SJCRH30 (cell line): ENCODE results near the gene VWA1. TPM values are rescaled to one million over a fixed set of nuclear protein-coding genes. Genes with fewer than 3 reads are reported as not detected.
"Not testable (repeated sequence)": the region's sequence is repeated elsewhere in the genome, so short reads cannot be mapped to it uniquely, and the experiment has no call there.

Experiments used
- DNase-seq, 2 experiments: peaks; one replicate each; pipeline ENCODE4 v3.0.0-alpha.2; 2015 to 2020
- H3K27ac ChIP-seq: fragments of 250-450 bp; sonication (Bioruptor Pico); 2 replicates; pipeline ENCODE4 v1.5.1; 2020; ENCODE audit warnings: mild to moderate bottlenecking, moderate library complexity
- H3K27me3 ChIP-seq: fragments of 250-450 bp; sonication (Bioruptor Pico); 2 replicates; pipeline ENCODE4 v1.5.1; 2020; ENCODE audit warnings: mild to moderate bottlenecking, moderate library complexity
- H3K36me3 ChIP-seq: fragments of 250-450 bp; sonication (Bioruptor Pico); 2 replicates; pipeline ENCODE4 v1.5.1; 2020; ENCODE audit warnings: mild to moderate bottlenecking, moderate library complexity
- H3K4me1 ChIP-seq: fragments of 250-450 bp; sonication (Bioruptor Pico); 2 replicates; pipeline ENCODE4 v1.5.1; 2020; ENCODE audit warnings: mild to moderate bottlenecking, moderate library complexity
- H3K4me3 ChIP-seq: fragments of 250-450 bp; sonication (Bioruptor Pico); 2 replicates; pipeline ENCODE4 v1.5.1; 2020; ENCODE audit warnings: mild to moderate bottlenecking, moderate library complexity
- H3K9me3 ChIP-seq: fragments of 250-450 bp; sonication (Bioruptor Pico); replicated peaks from 2 replicates; pipeline ENCODE4 v1.5.1; 2020; ENCODE audit warnings: mild to moderate bottlenecking, moderate library complexity
- total RNA-seq: library from RNA; depleted of rRNA; stranded (reverse); fragments of >200 nt; shearing (Covaris generic); gene quantifications from 2 replicates; pipeline ENCODE4 v1.2.3, GENCODE V29; 2014

VWA1 gene
- total RNA-seq, 1 experiment from 2014 or later: 3.3 TPM

DNA sequence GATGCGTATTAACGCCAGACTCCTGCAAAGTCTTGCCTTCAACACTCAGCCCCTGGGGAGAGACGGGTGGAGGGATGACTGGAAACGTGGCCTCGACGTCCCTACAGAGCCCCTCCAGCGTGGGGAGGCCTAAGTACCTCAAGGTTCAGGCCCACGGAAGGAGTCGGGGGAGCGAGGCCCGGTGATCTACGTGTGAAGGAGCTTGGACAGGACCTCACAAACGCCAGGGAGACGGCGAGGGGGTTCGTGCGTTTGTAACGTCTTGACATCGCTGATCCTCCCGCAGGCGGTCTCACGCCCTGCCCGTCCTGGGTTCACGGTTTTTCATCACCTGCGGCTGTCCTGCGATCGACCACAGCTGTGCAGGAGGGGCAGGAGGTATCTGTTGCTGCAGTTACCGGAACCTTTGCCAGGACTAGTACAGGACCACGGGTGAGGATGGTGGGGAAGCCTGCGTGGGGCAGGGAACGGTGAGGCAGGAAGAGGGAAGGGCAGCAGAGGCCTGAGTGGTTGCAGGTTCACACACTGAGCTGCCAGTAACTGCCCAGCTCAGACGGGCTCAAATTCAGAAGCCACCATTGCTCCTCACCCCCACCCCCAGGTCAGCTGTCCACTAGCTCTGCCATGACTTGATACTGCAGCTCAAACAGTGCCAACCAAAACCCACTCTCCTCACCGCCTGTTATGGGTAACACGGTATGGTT, 35.5 kb upstream of the VWA1 start:
- DNase-seq: peak in 1 of 2 experiments; percentile 45
- peaks cover 14% of the 10 kb centered on the region for H3K4me1 ChIP-seq
- peaks cover 62% of the 10 kb centered on the region for H3K36me3 ChIP-seq
- H3K27me3 ChIP-seq: no peaks in the 10 kb centered on the region
- H3K9me3 ChIP-seq: no peaks in the 10 kb centered on the region
- peak overlapping the region; percentile 52 for H3K27ac ChIP-seq
- peak overlapping the region; percentile 89 for H3K4me3 ChIP-seq

GRCh38 chr1:1400576-1401456, 34.7 kb upstream of the VWA1 start:
- DNase-seq: peak in 1 of 2 experiments; percentile 41
- H3K9me3 ChIP-seq: no peaks in the 10 kb centered on the region
- peaks cover 62% of the 10 kb centered on the region for H3K36me3 ChIP-seq
- peak overlapping the region; percentile 89 for H3K4me3 ChIP-seq
- H3K27ac ChIP-seq: peak overlapping the region; percentile 52; the same call in 1 of the 2 replicates
- peaks cover 14% of the 10 kb centered on the region for H3K4me1 ChIP-seq
- no peaks in the 10 kb centered on the region for H3K27me3 ChIP-seq

DNA sequence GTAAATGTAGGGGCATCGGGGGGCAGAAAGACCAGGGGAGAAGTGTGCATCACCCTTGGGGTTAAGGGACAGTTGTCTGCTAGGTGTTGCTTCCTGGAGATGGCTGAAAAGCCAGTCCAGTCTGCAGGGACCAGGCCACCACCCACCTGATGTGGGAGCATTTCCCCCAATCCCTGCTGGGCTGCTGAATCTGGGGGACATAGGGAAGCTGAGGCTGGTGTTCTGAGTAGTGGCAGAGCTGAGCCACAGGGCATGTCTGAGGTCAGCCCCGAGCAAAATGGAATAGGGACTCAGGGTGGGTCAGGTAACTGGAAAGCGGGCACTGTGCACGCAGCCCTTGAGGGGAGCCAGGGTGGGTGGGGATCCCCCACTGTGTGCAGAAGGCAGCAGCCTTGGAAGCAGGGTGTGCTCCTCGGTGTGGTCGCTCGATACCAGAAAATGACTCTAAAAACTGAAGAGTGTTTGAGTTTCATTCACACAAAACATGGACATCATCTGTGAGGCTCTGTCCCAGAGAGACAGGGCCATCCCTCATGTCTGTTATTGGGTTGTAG, 34.0 kb upstream of the VWA1 start:
- Histone ChIP-seq H3K36me3 (peaks cover 67% of the 10 kb centered on the region), H3K9me3 (no peaks in the 10 kb centered on the region), H3K4me3 (no peak overlapping the region), H3K4me1 (peaks cover 16% of the 10 kb centered on the region), H3K27ac (no peak overlapping the region), H3K27me3 (no peaks in the 10 kb centered on the region)
- no peak for DNase-seq

- DNase-seq: peak; percentile 57 to 71
- Histone ChIP-seq H3K27ac (no peak overlapping the region), H3K9me3 (no peaks in the 10 kb centered on the region), H3K4me1 (peaks cover 16% of the 10 kb centered on the region), H3K27me3 (no peaks in the 10 kb centered on the region), H3K36me3 (peaks cover 59% of the 10 kb centered on the region), H3K4me3 (no peak overlapping the region)
Measured at GRCh38 chr1:1402072-1402900, 33.2 kb upstream of the VWA1 start.

- not testable (repeated sequence) for H3K9me3 ChIP-seq, H3K27ac ChIP-seq, H3K4me3 ChIP-seq, H3K27me3 ChIP-seq, DNase-seq
- H3K36me3 ChIP-seq: peaks cover 52% of the 10 kb centered on the region
- H3K4me1 ChIP-seq: peaks cover 12% of the 10 kb centered on the region
Measured at GRCh38 chr1:1402901-1403392, 32.5 kb upstream of the VWA1 start.

- Histone ChIP-seq H3K27ac (no peak overlapping the region), H3K36me3 (peaks cover 54% of the 10 kb centered on the region), H3K27me3 (no peaks in the 10 kb centered on the region), H3K4me3 (no peak overlapping the region), H3K9me3 (no peaks in the 10 kb centered on the region), H3K4me1 (peaks cover 14% of the 10 kb centered on the region)
- DNase-seq: no peak
Measured at GRCh38 chr1:1403653-1404052, 31.8 kb upstream of the VWA1 start.

GRCh38 chr1:1406101-1406820, 29.2 kb upstream of the VWA1 start:
- no peaks in the 10 kb centered on the region for H3K27me3 ChIP-seq
- DNase-seq: no peak
- peak overlapping the region; percentile 83; the same call in 1 of the 2 replicates for H3K27ac ChIP-seq
- peaks cover 8% of the 10 kb centered on the region for H3K4me1 ChIP-seq
- H3K4me3 ChIP-seq: peak overlapping the region; percentile 96
- no peaks in the 10 kb centered on the region for H3K9me3 ChIP-seq
- H3K36me3 ChIP-seq: peaks cover 54% of the 10 kb centered on the region

DNA sequence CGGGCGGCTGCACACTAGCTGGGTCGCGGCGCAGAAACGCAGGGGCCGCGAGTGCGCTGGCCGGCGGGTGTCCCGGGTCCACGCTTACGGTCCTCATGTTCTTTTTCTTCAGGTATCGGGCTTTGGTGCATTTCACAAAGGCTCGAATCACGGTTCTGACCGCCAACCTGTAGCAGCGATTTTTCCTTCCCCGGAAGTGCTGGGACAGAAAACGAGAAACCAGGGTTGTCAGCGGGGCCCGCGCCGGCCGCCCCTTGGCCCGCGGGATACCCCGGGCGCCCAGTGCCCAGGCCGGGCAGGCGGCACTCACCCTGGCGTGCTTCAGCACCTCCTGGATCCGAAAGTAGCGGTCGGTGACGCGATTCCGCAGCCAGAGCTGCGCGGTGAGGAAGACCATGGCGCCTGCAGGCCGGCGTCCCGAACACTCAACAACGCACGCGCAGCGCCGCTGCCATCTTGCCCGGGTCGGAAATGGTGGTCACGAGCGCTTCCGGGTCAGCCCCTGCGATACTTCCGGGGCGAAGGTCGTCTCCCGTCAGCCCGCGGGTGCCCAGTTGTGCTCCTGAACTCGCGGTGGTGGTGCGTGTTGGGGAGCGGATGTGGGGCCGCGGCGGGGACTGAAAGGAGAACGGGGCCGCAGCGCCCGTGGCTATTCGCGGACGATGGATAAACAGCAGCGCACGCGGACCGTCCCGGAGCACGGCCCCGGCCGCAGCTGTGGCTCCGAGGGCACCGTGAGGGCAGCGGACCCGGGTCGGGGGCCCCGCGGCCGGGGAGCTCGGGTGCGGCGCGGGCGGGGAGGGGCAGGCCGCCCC, 28.5 kb upstream of the VWA1 start, which contains the start of gene MRPL20:
TSS of gene MRPL20 (minus strand) at position 473 of the 815 bp plus-strand sequence. CDS start at position 397, 76 bp downstream.
- Histone ChIP-seq H3K36me3 (peaks cover 46% of the 10 kb centered on the region), H3K27me3 (no peaks in the 10 kb centered on the region), H3K27ac (peak within 1 kb of the TSS; percentile 83), H3K4me3 (peak within 1 kb of the TSS; percentile 96), H3K9me3 (0 out of 2 replicates have a peak, but pooled peaks cover under 1% of the 10 kb centered on the region), H3K4me1 (peaks cover 8% of the 10 kb centered on the region)
- peak; percentile 96 to 97 for DNase-seq

GRCh38 chr1:1407636-1408318, 27.7 kb upstream of the VWA1 start:
- Histone ChIP-seq H3K4me3 (peak overlapping the region; percentile 96), H3K36me3 (peaks cover 38% of the 10 kb centered on the region), H3K9me3 (0 out of 2 replicates have a peak, but pooled peaks cover 6% of the 10 kb centered on the region), H3K27me3 (no peaks in the 10 kb centered on the region), H3K27ac (peak overlapping the region; percentile 83), H3K4me1 (peaks cover 8% of the 10 kb centered on the region)
- peak; percentile 42 to 53 for DNase-seq

- H3K4me1 ChIP-seq, H3K27me3 ChIP-seq, H3K27ac ChIP-seq, DNase-seq, H3K9me3 ChIP-seq, H3K4me3 ChIP-seq: not testable (repeated sequence)
- H3K36me3 ChIP-seq: peaks cover 24% of the 10 kb centered on the region
Measured at GRCh38 chr1:1410238-1410637, 25.3 kb upstream of the VWA1 start.

DNA sequence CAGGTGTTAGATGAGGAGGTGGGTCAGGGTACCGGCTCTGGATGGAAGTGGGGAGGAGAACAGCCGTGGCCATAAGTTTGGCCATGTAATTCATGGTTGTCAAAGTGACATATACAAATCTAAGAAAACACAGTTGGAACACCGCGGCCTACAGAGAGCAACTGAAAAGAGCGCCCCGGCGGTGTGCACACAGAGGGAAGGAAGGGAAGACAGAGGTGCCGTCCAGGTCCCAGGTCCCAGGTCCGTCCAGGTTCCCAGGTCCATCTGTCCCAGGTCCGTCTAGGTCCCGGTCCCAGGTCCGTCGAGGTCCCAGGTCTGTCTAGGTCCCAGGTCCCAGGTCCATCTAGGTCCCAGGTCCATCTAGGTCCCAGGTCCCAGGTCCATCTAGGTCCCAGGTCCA, 23.9 kb upstream of the VWA1 start:
- DNase-seq: no peak
- Histone ChIP-seq H3K27me3 (no peaks in the 10 kb centered on the region), H3K36me3 (peaks cover 13% of the 10 kb centered on the region), H3K27ac (no peak overlapping the region), H3K4me1 (peaks cover 5% of the 10 kb centered on the region), H3K4me3 (no peak overlapping the region), H3K9me3 (0 out of 2 replicates have a peak, but pooled peaks cover 6% of the 10 kb centered on the region)

- DNase-seq, H3K4me1 ChIP-seq, H3K4me3 ChIP-seq, H3K27me3 ChIP-seq, H3K27ac ChIP-seq, H3K9me3 ChIP-seq: not testable (repeated sequence)
- H3K36me3 ChIP-seq: peaks cover 13% of the 10 kb centered on the region
Measured at GRCh38 chr1:1412311-1412902, 23.1 kb upstream of the VWA1 start.
